ENCODE data around the gene COL26A1.

DNA sequence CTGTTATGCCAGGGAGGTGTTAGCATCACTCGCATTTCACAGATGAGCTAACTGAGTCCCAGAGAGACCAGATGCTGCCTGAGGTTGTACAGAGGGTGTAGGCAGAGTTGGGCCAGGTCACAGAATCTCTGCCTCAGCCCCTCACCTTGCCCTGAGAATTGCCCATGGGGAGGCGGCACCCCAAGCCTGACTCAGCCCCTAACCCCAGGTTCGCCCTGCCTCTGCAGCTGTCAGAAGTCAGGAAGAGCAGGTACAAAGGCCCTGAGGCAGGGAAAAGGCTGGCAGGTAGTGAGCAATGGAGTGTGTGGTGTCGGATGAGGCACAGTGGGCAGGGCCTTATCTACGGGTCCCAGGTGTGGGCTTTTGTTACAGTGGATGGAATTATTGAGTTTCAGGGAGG is 187.1 kb downstream of the COL26A1 start:
- TF ChIP-seq POLR2A (IDR thresholded peaks at IDR 0.05) (no peak), POLR2AphosphoS5 (IDR thresholded peaks at IDR 0.05) (no peak), CTCF (IDR thresholded peaks at IDR 0.05) (no peak), EP300 (IDR thresholded peaks at IDR 0.05) (no peak)
